ENCODE data around the gene SLC4A5.

GRCh38 chr2:74194799-74195198 lies 148.4 kb downstream of the SLC4A5 start:
- TF ChIP-seq CTCF (IDR thresholded peaks at IDR 0.05) = no peak
- no peak for TF ChIP-seq POLR2A (IDR thresholded peaks at IDR 0.05)
- TF ChIP-seq EP300 (IDR thresholded peaks at IDR 0.05) = no peak
